ENCODE measurements around the gene SLC66A1.

The SLC66A1 gene

GRCh38 chr1:19305880-19306279 lies 6.2 kb upstream of the SLC66A1 start:
- DNase-seq (ENCODE audit: low spot score) = no peak

- DNase-seq (ENCODE audit: low spot score) = no peak
Observed at GRCh38 chr1:19306941-19307340, 5.2 kb upstream of the SLC66A1 start.

- no peak for DNase-seq (ENCODE audit: low spot score)
Observed at GRCh38 chr1:19307794-19308508, 4.2 kb upstream of the SLC66A1 start.

DNA sequence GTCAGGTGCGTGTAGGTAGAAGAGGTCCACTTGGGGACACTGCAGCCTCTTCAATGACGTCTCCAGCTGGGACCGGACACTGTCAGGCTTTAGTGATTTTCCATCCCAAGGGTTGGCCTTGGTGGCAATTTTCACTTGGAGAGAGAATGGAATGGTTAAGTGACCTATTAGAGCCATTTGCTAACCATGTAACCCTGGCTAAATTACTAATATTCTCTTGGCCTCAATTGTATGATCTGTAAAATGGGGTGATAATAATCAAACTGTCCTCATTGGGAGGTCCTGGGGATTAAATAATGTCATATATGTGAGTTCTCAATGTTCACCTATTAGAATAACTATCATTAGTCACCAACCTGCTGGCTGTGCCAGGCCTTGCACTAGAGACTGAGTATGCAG lies 3.6 kb upstream of the SLC66A1 start:
- DNase-seq (ENCODE audit: low spot score) = no peak

DNA sequence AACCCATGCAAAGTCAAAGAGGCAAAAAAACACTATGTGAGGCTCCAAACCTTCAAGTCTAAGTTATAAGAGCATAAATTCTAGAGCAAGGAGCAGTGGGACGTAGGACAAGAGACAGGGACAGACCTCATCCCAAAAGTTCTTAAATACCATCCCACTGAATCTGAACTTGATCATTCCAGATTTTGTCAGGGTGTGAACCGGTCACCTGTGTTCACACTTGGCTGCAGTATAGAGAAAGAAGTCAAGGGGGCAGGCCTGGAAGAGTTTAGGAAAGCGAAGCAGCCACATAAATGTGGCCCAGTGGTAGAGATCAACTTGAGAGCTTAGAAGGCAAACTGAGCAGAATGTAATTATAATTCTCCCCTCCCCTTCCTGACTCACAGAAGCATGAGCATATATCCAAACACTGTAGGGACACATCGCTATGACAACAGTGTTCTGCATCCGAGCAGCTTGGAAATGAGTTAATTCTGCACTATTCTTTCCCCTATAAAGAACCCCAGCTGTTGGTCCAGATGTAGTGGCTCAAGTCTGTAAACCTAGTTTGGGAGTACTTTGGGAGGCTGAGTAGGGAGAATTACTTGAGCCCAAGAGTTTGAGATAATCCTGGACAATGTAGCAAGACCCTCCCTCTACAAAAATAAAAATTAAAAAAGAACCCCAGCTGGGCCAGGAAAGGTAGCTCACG lies 2.9 kb upstream of the SLC66A1 start:
- no peak for DNase-seq (ENCODE audit: low spot score)

DNA sequence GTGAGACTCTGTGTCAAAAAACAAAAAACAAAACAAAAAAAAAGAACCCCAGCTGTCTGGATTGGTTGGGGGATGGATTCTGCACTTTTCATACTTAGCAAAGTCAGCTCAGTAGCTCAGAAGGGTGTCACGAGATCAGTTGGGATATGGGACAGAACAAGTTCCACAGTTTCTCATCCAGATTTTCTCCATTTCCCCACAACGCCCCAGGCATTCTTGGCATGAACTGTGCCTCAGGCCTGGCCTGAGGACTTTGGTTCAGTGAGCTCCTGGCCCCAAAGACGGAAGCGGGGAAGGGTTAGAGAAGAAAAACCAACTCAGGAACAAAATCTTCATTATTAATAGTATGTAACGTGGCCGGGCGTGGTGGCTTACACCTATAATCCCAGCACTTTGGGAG lies 2.1 kb upstream of the SLC66A1 start:
- no peak for DNase-seq (ENCODE audit: low spot score)

GRCh38 chr1:19310720-19311502 lies 1.2 kb upstream of the SLC66A1 start:
- no peak for DNase-seq (ENCODE audit: low spot score)

DNA sequence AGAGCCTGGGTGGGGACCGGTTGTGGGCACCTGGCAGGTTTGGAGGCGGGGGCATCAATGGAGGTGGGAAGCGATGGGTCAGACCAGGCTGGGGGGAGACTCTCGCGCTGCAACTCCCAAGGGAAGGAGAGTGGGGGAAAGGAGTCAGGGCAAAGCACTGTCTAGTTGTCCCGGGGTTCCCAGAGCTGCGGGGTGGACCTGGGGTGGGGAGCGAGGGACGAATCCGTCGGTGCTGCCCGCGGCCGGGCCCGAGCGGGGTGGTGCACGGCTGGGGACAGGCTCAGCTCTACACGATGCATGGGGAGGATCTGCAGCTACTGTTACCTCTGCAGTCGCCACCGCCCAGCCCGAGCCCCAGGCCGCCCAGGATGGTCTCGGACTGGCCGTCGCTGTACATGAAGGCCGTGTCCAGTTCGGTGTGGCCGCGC lies 609 bp upstream of the SLC66A1 start:
- no peak for DNase-seq (ENCODE audit: low spot score)

DNA sequence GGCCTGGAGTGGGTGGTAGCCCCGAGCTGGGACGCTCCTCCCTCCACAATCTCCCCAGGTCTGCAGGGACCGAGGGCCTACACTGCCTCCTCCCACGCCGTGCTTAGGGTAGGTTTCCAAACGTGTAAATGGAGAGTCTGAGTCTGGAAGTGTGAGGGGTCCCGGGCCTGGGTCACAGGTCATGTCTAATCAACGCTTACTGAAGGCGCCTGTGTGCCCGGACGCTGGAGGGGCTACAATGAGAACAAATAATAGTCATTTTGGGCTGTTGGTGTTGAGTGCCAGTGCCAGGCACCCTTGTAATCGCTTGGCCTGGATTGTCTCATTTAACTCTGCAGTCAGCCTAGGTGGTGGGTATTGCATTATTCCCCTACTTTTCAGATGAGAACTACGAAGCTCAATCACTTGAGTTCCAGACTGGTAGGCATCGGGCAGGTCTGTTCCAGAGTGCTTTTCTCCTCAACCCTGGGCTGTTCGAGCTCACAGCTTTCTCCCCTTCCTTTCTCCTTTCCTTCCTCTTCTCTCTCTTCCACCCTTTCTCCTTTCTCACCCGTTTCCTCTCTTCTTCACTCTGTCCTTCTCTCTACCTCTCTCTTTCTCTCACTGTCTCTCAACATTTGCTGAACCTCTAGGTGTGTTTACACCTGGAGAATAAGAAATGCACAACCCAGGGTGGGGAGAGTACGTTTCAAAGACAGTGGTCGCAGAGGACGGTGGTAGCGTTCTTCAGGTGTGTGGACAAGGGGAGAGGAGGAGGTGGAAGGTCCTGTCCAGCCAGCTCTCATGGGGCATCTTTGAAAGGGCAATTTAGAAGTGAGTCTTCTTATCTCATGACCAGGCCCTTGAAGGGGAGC lies 883 bp downstream of the SLC66A1 start:
- DNase-seq (ENCODE audit: low spot score) = peak; percentile 72

DNA sequence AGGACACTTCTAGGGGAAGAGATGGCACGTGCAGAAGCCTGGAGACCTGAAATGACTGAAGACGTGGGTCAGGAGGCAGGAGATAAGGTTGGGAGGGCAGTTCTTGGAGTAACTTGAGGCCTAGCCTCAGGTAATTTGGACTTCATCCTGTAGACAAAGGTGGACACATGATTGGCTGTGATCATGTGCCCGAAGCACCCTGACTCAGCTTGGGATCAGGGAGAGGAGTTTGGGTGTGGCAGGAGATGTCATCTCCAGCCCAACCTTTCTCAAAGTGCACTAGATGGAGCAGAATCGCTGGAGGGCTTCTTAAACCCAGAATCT lies 1.5 kb downstream of the SLC66A1 start:
- peak; percentile 20 for DNase-seq (ENCODE audit: low spot score)

- DNase-seq (ENCODE audit: low spot score) = no peak
Observed at GRCh38 chr1:19313961-19314882, 2.1 kb downstream of the SLC66A1 start.

GRCh38 chr1:19315378-19316198 lies 3.5 kb downstream of the SLC66A1 start:
- DNase-seq (ENCODE audit: low spot score) = no peak

DNA sequence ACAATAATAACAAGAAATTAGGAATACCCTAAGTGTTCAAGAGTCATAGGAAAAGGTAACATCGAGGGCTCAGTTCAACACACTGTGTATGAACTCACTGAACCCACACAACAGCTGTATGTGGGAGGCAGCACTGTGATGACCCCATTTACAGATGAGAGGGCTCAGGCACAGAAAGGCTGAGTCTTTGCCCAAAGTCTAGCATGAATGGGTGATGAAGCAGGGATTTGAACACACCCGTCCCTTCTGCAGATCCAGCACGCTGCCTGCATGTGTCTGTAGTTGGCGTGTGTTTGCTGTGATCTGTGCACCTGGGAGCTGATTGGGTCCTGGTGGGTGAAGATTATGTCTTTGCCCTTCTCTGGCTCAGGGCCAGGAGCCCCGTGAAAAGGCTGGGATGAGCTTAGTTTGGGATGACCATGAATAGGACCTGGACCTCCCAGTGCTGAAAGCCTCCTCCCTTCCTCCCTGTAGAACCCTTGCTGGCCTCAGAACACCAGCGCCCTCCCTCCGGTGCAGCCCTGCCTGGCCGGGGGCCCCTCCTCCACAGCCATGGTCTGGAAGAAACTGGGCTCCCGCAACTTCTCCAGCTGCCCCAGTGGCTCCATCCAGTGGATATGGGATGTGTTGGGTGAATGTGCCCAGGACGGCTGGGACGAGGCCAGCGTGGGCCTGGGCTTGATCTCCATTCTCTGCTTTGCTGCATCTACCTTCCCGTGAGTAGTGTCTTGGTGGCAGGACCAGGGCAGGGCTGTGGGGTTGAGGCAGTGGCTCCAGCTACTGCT lies 5.2 kb downstream of the SLC66A1 start:
- DNase-seq (ENCODE audit: low spot score) = no peak

DNA sequence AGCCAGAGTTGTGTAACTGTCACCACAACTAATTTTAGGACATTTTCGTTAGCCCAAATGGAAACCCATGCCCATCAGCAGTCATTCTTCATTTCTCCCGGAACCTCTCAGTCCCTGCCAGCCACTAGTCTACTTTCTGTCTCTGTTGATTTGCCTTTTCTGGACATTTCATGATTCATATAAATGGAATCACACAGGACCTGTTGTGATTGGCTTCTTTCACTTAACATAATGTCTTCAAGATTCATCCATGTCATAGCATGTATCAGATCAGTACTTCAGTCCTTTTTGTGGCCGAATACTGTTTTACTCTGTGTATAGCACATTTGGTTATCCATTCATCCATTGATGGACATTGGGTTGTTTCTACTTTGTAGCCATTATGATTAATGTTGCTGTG lies 7.1 kb downstream of the SLC66A1 start:
- DNase-seq (ENCODE audit: low spot score) = no peak

GRCh38 chr1:19321071-19321470 lies 8.9 kb downstream of the SLC66A1 start:
- no peak for DNase-seq (ENCODE audit: low spot score)

GRCh38 chr1:19322481-19322880 lies 10.4 kb downstream of the SLC66A1 start:
- no peak for DNase-seq (ENCODE audit: low spot score)

GRCh38 chr1:19323987-19324664 lies 12.0 kb downstream of the SLC66A1 start:
- DNase-seq (ENCODE audit: low spot score) = no peak

DNA sequence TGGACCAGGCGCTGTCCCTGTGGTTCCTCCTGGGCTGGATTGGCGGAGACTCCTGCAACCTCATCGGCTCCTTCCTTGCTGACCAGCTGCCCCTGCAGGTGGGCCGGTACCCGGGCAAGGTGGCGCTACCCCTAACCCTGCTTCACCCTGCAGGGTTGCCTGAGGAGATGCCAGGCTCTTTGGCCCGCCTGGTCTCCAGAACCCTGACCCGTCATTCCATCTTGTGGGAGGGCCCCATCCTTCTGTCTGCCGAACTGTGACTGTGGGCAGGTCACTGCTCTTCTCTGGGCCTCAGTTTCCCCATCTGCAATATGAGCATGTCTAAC lies 12.5 kb downstream of the SLC66A1 start:
- DNase-seq (ENCODE audit: low spot score) = no peak

DNA sequence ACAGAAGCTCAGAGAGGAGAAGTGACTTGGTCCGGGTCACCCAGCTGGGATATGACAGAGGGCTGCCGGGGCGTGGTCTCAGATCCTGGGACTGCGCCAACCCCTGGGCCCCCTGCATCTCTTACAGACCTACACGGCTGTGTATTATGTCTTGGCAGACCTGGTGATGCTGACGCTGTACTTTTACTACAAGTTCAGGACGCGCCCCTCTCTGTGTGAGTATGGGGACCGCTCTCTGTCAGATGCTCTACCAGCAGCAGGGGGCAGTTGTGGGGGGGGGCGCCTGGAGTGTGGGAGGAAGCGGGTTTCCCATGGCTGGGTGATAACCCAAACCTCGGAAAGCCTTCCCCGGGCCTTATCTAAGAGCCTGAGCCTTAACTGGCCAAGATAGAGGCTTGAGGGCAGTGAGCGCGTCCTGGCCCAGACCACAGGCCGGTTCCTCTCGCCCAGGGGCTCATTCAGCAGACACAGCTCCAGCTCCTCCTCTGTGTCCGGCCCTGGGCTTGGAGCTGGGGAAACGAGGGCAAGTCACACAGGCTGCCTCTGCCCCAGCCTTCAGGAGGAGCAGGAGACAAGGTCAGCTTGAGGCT lies 13.3 kb downstream of the SLC66A1 start:
- DNase-seq (ENCODE audit: low spot score) = no peak
